Kidney (tissue), 14 donors: Measurements from ENCODE around the gene PDGFB. TPM values are rescaled to one million over a fixed set of nuclear protein-coding genes. Genes with fewer than 3 reads are reported as not detected.

Source experiments
- DNase-seq, 5 donors: peaks; one replicate each; pipeline ENCODE4 v3.0.0-alpha.2; 2013 to 2020
- FAIRE-seq: peaks from 2 replicates; lab custom pipeline; 2012; peaks lifted over from hg19 to GRCh38; lab: Jason Lieb, UNC
- H3K27ac ChIP-seq, 2 donors: one replicate each; pipeline ENCODE4 v1.7.0; 2013; ENCODE audit warnings: low read depth in 2 of 2, low read length in 2 of 2, inconsistent platforms in 1 of 2
- H3K27me3 ChIP-seq: one replicate; pipeline ENCODE4 v1.7.1; 2013; ENCODE audit warnings: low read length, inconsistent platforms; ENCODE audit not compliant: control insufficient read depth, insufficient read depth
- H3K36me3 ChIP-seq, 3 donors: one replicate each; pipeline versions ENCODE4 v1.7.0 to v1.7.1; 2013; ENCODE audit warnings: low read length in 3 of 3, control low read depth in 1 of 3, inconsistent platforms in 1 of 3; ENCODE audit not compliant: insufficient read depth in 3 of 3, control insufficient read depth in 2 of 3
- H3K4me1 ChIP-seq, 3 donors: one replicate each; pipeline versions ENCODE4 v1.7.0 to v1.7.1; 2013; ENCODE audit warnings: low read length in 3 of 3, inconsistent platforms in 1 of 3, low read depth in 1 of 3; ENCODE audit not compliant: control insufficient read depth in 2 of 3, insufficient read depth in 2 of 3
- H3K4me3 ChIP-seq, 3 donors: one replicate each; pipeline versions ENCODE4 v1.7.0 to v1.8.1; 2013; ENCODE audit warnings: low read length in 3 of 3, control low read depth in 1 of 3, inconsistent platforms in 1 of 3
- H3K9ac ChIP-seq, 3 donors: one replicate each; pipeline versions ENCODE4 v1.7.0 to v1.7.1; 2013; ENCODE audit warnings: low read length in 3 of 3, control low read depth in 1 of 3, inconsistent platforms in 1 of 3
- H3K9me3 ChIP-seq, 3 donors: one replicate each; pipeline versions ENCODE4 v1.7.0 to v1.7.1; 2013; ENCODE audit warnings: low read length in 3 of 3, control low read depth in 1 of 3, inconsistent platforms in 1 of 3; ENCODE audit not compliant: control insufficient read depth in 2 of 3, insufficient read depth in 1 of 3
- intact Hi-C: fragments of 100-400 bp; cut with DNase I; formaldehyde crosslinking; loops from one replicate; pipeline ENCODE4 v1.11.1; 2022
- polyA plus RNA-seq: library from polyadenylated mRNA; stranded (reverse); fragments of 350-450 nt; fragmentation: Illumina TruSeq; extraction: RNeasy Lipid Tissue Mini Kit (QIAGEN cat#74804); gene quantifications from one replicate; pipeline ENCODE4 v1.2.3, GENCODE V29; 2014; ENCODE audit warnings: low read depth, low replicate concordance; ENCODE audit not compliant: insufficient read depth
- total RNA-seq: library from RNA; stranded (reverse); fragmentation: NEBNext Ultra II Directional; extraction: Animal tissue kit (Norgen Biotek cat#: 25700); gene quantifications from one replicate; pipeline ENCODE4 v1.2.1, GENCODE V29; 2021
- TF ChIP-seq, protein P1 (sequence below): IDR thresholded peaks from 3 replicates; pipeline ENCODE4 v1.5.1; 2012; ENCODE audit warnings: mild to moderate bottlenecking, moderate library complexity, borderline replicate concordance; ENCODE audit not compliant: insufficient read depth; ENCODE audit errors: extremely low read depth
- donor health status: control.
- donor health status: control.
- donor health status: control.
- donor health status: control.
- donor health status: control.
- donor health status: DM: yes; HTN: yes; CAD: no.
- donor health status: Normal renal cell carcinoma (clear cell type).

Gene PDGFB
- total and polyA plus RNA-seq, 2 donors from 2014 or later, result 10.4 to 14.2 TPM

DNA sequence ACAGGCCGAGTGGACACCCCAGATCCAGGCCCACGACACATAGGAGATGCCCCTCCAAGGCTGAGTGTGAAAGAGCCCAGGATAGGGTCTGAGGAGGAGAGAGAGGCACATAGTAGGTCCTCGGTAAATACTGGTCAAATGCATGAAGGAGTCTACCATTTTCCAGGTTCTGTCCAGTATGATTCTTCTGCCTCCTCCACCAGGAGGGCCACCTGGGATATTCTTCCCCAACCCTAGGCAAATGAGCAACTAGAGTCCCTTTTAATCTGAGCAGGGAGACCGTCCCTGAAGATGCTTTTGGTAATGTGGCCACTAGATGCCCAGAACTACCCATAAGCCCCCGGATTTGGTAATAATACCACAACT, 6.7 kb downstream of the PDGFB start:
- Histone ChIP-seq H3K27ac (no peak overlapping the region), H3K4me3 (no peak overlapping the region), H3K27me3 (no peaks in the 10 kb centered on the region), H3K9ac (peak overlapping the region in 1 of 3 donors; percentile 4), H3K36me3 (no peaks in the 10 kb centered on the region), H3K4me1 (peaks cover 0 to 57% (median 35%) of the 10 kb centered on the region in 3 donors), H3K9me3 (no peaks in the 10 kb centered on the region)
- DNase-seq (no peak), FAIRE-seq (no peak)
- intact Hi-C loops, result loop anchor here (10.0 kb wide), 1 partner anchor 53 kb away; no protein-coding TSS in a partner anchor
- TF ChIP-seq, protein P1, sequence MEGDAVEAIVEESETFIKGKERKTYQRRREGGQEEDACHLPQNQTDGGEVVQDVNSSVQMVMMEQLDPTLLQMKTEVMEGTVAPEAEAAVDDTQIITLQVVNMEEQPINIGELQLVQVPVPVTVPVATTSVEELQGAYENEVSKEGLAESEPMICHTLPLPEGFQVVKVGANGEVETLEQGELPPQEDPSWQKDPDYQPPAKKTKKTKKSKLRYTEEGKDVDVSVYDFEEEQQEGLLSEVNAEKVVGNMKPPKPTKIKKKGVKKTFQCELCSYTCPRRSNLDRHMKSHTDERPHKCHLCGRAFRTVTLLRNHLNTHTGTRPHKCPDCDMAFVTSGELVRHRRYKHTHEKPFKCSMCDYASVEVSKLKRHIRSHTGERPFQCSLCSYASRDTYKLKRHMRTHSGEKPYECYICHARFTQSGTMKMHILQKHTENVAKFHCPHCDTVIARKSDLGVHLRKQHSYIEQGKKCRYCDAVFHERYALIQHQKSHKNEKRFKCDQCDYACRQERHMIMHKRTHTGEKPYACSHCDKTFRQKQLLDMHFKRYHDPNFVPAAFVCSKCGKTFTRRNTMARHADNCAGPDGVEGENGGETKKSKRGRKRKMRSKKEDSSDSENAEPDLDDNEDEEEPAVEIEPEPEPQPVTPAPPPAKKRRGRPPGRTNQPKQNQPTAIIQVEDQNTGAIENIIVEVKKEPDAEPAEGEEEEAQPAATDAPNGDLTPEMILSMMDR, result no peak

DNA sequence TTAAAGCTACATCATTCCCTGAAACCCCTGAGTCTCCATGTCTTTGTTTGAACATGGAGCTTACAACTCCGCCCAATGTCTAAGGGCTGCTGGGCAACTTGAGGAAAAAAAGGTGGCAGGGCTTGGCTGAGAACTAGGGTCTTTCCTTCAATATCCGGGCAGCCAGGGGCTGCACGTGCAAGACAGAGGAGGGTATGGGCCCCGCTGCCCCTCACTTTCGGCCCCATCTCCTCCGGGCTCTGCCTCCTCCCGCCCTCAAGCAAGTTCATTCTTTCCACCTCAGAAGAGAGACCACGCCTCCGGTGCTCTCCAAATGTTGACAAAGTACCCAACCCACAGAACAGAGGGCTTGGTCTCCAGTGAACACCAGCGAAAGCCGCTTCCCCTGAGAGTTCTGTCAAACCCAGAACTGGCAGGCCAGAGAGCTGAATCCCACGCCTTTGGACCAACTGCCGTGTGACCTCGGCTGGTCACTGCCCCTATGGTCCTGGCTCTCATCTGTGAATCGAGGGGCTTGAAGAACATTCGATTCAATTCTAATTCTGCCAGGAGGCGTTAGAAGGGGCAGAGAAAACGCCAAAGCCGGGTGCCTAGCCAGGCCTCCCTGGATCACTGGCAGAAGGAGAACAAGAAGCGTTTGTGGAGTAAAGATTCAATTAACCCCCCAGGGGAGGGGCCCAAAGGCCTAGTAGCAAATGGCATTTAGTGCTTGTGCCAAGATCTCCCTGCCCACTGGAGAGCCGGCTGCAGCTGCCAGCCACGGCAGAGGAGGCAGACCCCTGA, 7.3 kb downstream of the PDGFB start:
- TF ChIP-seq, protein P1, result no peak
- no peaks in the 10 kb centered on the region for H3K9me3 ChIP-seq
- no peak for FAIRE-seq
- intact Hi-C loops, result loop anchor here (10.0 kb wide), 1 partner anchor 53 kb away; no protein-coding TSS in a partner anchor
- H3K4me1 ChIP-seq, result peaks cover 0 to 53% (median 35%) of the 10 kb centered on the region in 3 donors
- no peaks in the 10 kb centered on the region for H3K27me3 ChIP-seq
- no peak overlapping the region for H3K9ac ChIP-seq
- H3K36me3 ChIP-seq, result no peaks in the 10 kb centered on the region
- DNase-seq, result peak in 1 of 5 donors; percentile 49
- H3K4me3 ChIP-seq, result no peak overlapping the region
- peak overlapping the region in 1 of 2 donors; percentile 27 for H3K27ac ChIP-seq

DNA sequence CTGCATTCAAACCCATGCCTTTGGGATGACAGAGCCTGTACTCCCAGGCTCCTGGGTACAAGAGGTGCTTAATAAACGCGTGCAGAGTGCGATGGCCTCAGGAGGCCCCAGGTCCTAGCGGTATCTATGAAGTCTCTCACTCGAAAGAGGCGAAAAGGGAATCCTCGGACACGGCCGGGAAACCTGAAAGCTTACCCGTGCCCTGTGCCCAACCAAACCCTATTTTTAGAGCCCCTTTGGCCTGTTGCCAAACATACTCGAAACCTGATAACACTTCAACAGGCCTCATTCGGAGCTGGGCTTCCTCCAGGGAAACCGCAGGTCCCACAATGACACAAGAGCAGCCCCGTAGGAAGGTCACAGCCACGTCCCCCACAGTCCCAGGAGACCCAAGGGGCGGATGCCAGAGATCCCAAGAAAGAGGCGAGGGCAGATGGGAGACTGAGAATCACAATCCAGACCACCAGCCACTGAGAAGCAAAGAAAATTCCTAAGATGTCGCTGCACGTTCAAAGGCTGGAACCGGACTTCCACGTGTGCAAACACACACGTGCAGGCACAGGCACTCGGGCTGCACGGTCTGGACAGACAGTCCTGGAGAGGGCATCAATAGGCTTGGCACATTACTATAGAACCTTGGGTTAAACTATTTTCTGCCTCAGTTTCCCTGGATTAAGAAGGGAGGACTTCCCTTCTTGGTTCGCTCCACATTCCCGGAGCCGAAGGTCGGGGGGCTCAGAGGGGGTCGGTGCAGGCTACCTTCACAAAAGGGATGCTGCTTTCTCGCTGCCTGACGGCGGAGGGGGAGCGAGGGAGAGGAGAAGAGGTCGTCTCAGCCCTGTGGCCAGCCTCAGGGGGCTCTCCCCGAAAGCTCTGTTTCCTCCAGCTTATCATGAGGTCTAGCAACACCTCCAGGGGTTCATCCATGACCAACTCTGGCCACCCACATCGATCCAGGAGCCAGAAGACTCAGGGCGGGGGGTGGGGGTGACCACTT, 8.2 kb downstream of the PDGFB start:
- FAIRE-seq, result no peak
- no peak overlapping the region for H3K4me3 ChIP-seq

More for the DNA sequence above, 8.2 kb downstream of the PDGFB start:
- peak overlapping the region in 1 of 2 donors; percentile 51 for H3K27ac ChIP-seq
- H3K27me3 ChIP-seq, result no peaks in the 10 kb centered on the region
- peak; percentile 59 to 79 (median 69) for DNase-seq
- H3K36me3 ChIP-seq, result no peaks in the 10 kb centered on the region
- intact Hi-C loops, result loop anchor here (10.0 kb wide), 1 partner anchor 52 kb away; no protein-coding TSS in a partner anchor
- H3K4me1 ChIP-seq, result peaks cover 0 to 49% (median 35%) of the 10 kb centered on the region in 3 donors
- no peaks in the 10 kb centered on the region for H3K9me3 ChIP-seq
- TF ChIP-seq, protein P1, result no peak
- no peak overlapping the region for H3K9ac ChIP-seq
